ENCODE measurements around the gene DUSP7. TPM values are rescaled to one million over a fixed set of nuclear protein-coding genes. Genes with fewer than 3 reads are reported as not detected.

The DUSP7 gene
- total RNA-seq, 1 donor from 2014 or later: 21.7 TPM

GRCh38 chr3:52050571-52050970 lies 5.8 kb downstream of the DUSP7 start:
- H3K27ac Mint-ChIP-seq (ENCODE audit: unreplicated experiment): no peak overlapping the region

GRCh38 chr3:52049503-52049902 lies 6.9 kb downstream of the DUSP7 start:
- H3K36me3 Mint-ChIP-seq (ENCODE audit: low read depth, unreplicated experiment): peaks cover 9% of the 10 kb centered on the region
- H3K27me3 Mint-ChIP-seq (ENCODE audit: unreplicated experiment): peaks cover 7% of the 10 kb centered on the region
- no peaks in the 10 kb centered on the region for H3K9me3 Mint-ChIP-seq (ENCODE audit: unreplicated experiment)
- H3K27ac Mint-ChIP-seq (ENCODE audit: unreplicated experiment): no peak overlapping the region
- no peak overlapping the region for H3K4me3 Mint-ChIP-seq (ENCODE audit: unreplicated experiment)
- no peak for DNase-seq (ENCODE audit: low spot score)
- TF ChIP-seq CTCF (IDR thresholded peaks at IDR 0.05; ENCODE audit: unreplicated experiment): no peak
- peaks cover 45% of the 10 kb centered on the region for H3K4me1 Mint-ChIP-seq (ENCODE audit: unreplicated experiment)

More at GRCh38 chr3:52050571-52050970, 5.8 kb downstream of the DUSP7 start:
- TF ChIP-seq CTCF (IDR thresholded peaks at IDR 0.05; ENCODE audit: unreplicated experiment): no peak
- no peak for DNase-seq (ENCODE audit: low spot score)
- Mint-ChIP-seq H3K36me3 (ENCODE audit: low read depth, unreplicated experiment) (peaks cover 9% of the 10 kb centered on the region), H3K4me3 (ENCODE audit: unreplicated experiment) (peak overlapping the region; percentile 31), H3K27me3 (ENCODE audit: unreplicated experiment) (peaks cover 7% of the 10 kb centered on the region), H3K9me3 (ENCODE audit: unreplicated experiment) (no peaks in the 10 kb centered on the region), H3K4me1 (ENCODE audit: unreplicated experiment) (peaks cover 42% of the 10 kb centered on the region)

DNA sequence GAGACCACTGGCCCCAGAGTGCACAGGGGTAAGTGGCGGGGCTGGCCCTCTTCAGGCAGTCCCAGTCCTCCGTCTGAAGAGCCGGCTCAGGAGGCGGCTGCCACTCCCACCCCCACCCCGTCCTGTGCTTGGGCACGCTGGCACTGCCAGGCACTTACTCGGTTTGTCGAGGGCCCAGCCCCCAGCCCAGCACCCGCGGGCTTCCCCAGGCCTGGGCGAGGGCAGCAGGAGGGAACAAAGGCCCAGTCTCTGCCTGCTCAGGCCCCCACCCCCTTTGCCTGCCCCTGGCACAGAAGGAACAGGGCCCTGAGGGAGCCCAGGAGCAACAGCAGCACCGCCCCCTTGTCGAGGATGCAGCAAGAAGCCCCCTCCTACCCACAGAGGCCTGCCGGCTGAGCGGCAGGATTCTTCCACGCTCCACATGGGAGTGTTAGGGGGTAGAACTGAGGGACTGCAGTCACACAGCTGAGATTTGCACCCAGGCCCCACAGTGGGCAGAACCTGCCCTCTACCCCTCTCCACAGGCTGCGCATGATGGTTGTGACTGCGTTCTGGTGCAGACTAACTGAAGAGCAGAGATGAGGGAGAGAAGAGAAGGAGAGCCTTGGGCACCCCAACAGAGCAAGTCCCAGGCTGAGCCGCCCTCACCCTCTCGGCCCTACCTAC lies 8.9 kb downstream of the DUSP7 start:
- Mint-ChIP-seq H3K36me3 (ENCODE audit: low read depth, unreplicated experiment) (peaks cover 4% of the 10 kb centered on the region), H3K4me3 (ENCODE audit: unreplicated experiment) (no peak overlapping the region), H3K27ac (ENCODE audit: unreplicated experiment) (no peak overlapping the region), H3K4me1 (ENCODE audit: unreplicated experiment) (peaks cover 30% of the 10 kb centered on the region), H3K27me3 (ENCODE audit: unreplicated experiment) (peaks cover 7% of the 10 kb centered on the region), H3K9me3 (ENCODE audit: unreplicated experiment) (no peaks in the 10 kb centered on the region)
- no peak for TF ChIP-seq CTCF (IDR thresholded peaks at IDR 0.05; ENCODE audit: unreplicated experiment)
- no peak for DNase-seq (ENCODE audit: low spot score)

DNA sequence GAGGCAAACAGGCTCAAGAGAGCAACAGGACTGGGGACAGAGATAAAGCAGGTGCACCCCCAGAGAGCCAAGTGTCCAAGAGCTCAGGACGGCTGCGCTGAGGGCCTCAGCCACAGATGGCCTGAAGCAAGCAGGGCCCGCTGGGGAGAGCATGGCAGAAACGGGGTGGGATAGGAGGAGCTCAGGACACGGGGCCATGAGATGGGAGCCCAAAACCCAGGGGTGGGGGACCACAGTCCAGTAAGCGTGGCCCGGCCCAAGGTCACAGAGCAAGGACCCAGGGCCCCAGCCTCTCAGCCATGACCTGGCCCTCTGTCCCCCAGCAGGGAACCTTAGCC lies 9.5 kb downstream of the DUSP7 start:
- Mint-ChIP-seq H3K27me3 (ENCODE audit: unreplicated experiment) (peaks cover 6% of the 10 kb centered on the region), H3K4me1 (ENCODE audit: unreplicated experiment) (peaks cover 28% of the 10 kb centered on the region), H3K4me3 (ENCODE audit: unreplicated experiment) (peak overlapping the region; percentile 35), H3K27ac (ENCODE audit: unreplicated experiment) (no peak overlapping the region), H3K36me3 (ENCODE audit: low read depth, unreplicated experiment) (peaks cover 8% of the 10 kb centered on the region), H3K9me3 (ENCODE audit: unreplicated experiment) (no peaks in the 10 kb centered on the region)
- no peak for DNase-seq (ENCODE audit: low spot score)
- TF ChIP-seq CTCF (IDR thresholded peaks at IDR 0.05; ENCODE audit: unreplicated experiment): no peak

DNA sequence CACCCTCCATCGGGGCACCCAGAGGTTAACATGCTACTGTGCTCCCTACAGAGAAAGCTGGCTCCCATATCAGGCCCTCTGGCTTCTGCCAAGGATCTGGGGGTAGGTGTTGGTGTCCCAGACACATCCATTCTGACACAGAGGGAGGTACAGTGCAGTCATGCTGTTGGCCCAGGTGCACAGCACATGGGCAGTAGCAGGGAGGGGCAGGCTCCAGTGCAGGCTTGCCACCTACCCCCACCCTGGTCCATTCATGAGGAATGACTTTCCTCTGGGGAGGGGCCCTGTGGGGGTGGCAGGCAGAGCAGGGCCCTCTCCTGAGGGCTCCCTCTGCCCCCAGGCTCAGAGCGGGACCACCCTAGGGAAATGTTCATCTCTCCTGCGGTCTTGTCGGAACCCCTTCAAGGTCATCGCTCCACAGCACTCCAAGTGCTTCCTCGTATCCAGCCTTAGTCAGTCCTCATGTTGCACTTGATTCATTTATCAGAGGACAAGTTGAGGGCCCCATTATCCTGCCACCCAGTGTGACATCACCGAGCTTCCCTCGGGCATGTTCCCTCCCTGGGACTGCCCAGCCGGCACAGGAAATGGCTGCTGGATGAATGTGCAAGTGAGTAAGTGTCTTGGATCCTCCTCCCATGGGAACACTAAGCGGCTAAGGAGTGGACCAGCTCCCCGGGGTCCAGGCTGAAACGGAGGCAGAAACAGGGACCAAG lies 10.0 kb downstream of the DUSP7 start:
- Mint-ChIP-seq H3K27ac (ENCODE audit: unreplicated experiment) (no peak overlapping the region), H3K36me3 (ENCODE audit: low read depth, unreplicated experiment) (peaks cover 8% of the 10 kb centered on the region), H3K4me3 (ENCODE audit: unreplicated experiment) (peak overlapping the region; percentile 35), H3K4me1 (ENCODE audit: unreplicated experiment) (peaks cover 27% of the 10 kb centered on the region), H3K27me3 (ENCODE audit: unreplicated experiment) (peaks cover 6% of the 10 kb centered on the region), H3K9me3 (ENCODE audit: unreplicated experiment) (no peaks in the 10 kb centered on the region)
- TF ChIP-seq CTCF (IDR thresholded peaks at IDR 0.05; ENCODE audit: unreplicated experiment): no peak
- peak; percentile 22 for DNase-seq (ENCODE audit: low spot score)

All from endothelial cell (in vitro differentiated cells).